Activated naive CD4-positive, alpha-beta T cell treated with Interleukin-2 at 50 U/mL for 16 hours (primary cell): ENCODE data around the gene HABP4.
"Not testable (repeated sequence)": the region's sequence is repeated elsewhere in the genome, so short reads cannot be mapped to it uniquely, and the experiment has no call there.

ENCODE experiments used
- DNase-seq: peaks from one replicate; pipeline ENCODE4 v3.0.0-alpha.2; 2020

HABP4 gene

GRCh38 chr9:96499257-96499656 is 49.3 kb downstream of the HABP4 start:
- DNase-seq, result no peak

GRCh38 chr9:96500696-96501632 is 51.0 kb downstream of the HABP4 start:
- no peak for DNase-seq

- DNase-seq, result no peak
Measured at GRCh38 chr9:96501633-96502538, 51.9 kb downstream of the HABP4 start.

GRCh38 chr9:96502539-96503373 is 52.8 kb downstream of the HABP4 start:
- DNase-seq, result no peak

GRCh38 chr9:96503374-96503748 is 53.4 kb downstream of the HABP4 start:
- DNase-seq, result not testable (repeated sequence)

- no peak for DNase-seq
Measured at GRCh38 chr9:96503918-96504317, 53.9 kb downstream of the HABP4 start.

- no peak for DNase-seq
Measured at GRCh38 chr9:96505316-96505991, 55.5 kb downstream of the HABP4 start.

- DNase-seq, result no peak
Measured at GRCh38 chr9:96508227-96508940, 58.4 kb downstream of the HABP4 start.

GRCh38 chr9:96509026-96509425 is 59.1 kb downstream of the HABP4 start:
- no peak for DNase-seq

GRCh38 chr9:96509848-96510247 is 59.9 kb downstream of the HABP4 start:
- DNase-seq, result no peak

GRCh38 chr9:96510258-96510657 is 60.3 kb downstream of the HABP4 start:
- DNase-seq, result no peak

- DNase-seq, result no peak
Measured at GRCh38 chr9:96512240-96512639, 62.3 kb downstream of the HABP4 start.

GRCh38 chr9:96513622-96514021 is 63.7 kb downstream of the HABP4 start:
- DNase-seq, result no peak

GRCh38 chr9:96514108-96514799 is 64.3 kb downstream of the HABP4 start:
- DNase-seq, result no peak

GRCh38 chr9:96514800-96515158 is 64.8 kb downstream of the HABP4 start:
- DNase-seq, result no peak

GRCh38 chr9:96515621-96516470 is 65.9 kb downstream of the HABP4 start:
- no peak for DNase-seq

GRCh38 chr9:96519095-96519494 is 69.1 kb downstream of the HABP4 start:
- DNase-seq, result no peak

GRCh38 chr9:96519787-96520186 is 69.8 kb downstream of the HABP4 start:
- no peak for DNase-seq

- no peak for DNase-seq
Measured at GRCh38 chr9:96522366-96522765, 72.4 kb downstream of the HABP4 start.

- no peak for DNase-seq
Measured at GRCh38 chr9:96523374-96523773, 73.4 kb downstream of the HABP4 start.
